H1 (cell line): ENCODE measurements around the gene DHRS12. TPM values are rescaled to one million over a fixed set of nuclear protein-coding genes. Genes with fewer than 3 reads are reported as not detected.

ENCODE experiments used
- CHD7 ChIP-seq: fragments of 300-600 bp; sonication (generic); IDR thresholded peaks from 2 replicates; pipeline ENCODE4 v1.7.1; 2012; ENCODE audit warnings: low read length, moderate library complexity, mild to moderate bottlenecking, inconsistent platforms; ENCODE audit not compliant: insufficient replicate concordance
- CTBP2 ChIP-seq: IDR thresholded peaks from 2 replicates; pipeline ENCODE4 v1.7.0; 2011; ENCODE audit warnings: borderline replicate concordance, mild to moderate bottlenecking, moderate library complexity, mixed read lengths, low read length; ENCODE audit not compliant: insufficient read depth, insufficient read length
- TAF7 ChIP-seq: optimal IDR thresholded peaks from 2 replicates; pipeline ENCODE3; 2011; ENCODE audit warnings: low read depth, mild to moderate bottlenecking, inconsistent platforms, low read length, moderate library complexity, borderline replicate concordance
- YY1 ChIP-seq: IDR thresholded peaks from 2 replicates; pipeline ENCODE4 v1.6.1; 2011; ENCODE audit warnings: low read depth, mild to moderate bottlenecking, low read length
- ZNF274 ChIP-seq: IDR thresholded peaks from 2 replicates; pipeline ENCODE4 v1.7.0; 2012; ENCODE audit warnings: low read length, borderline replicate concordance; ENCODE audit errors: extremely low read depth
- polyA plus RNA-seq, 7 experiments: library from polyadenylated mRNA; depleted of rRNA in 3 of 7; stranded (reverse) in 5 of 7; unstranded in 2 of 7; fragments of >200 nt in 5 of 7; fragments of 200-250 nt in 2 of 7; gene quantifications; 1 replicate in 5 of 7; 2 replicates in 1 of 7; 4 replicates in 1 of 7; pipeline versions ENCODE4 v1.2.1 to v1.2.3, GENCODE V29; 2011 to 2013; ENCODE audit warnings: missing spikeins in 2 of 7, mixed read lengths in 2 of 7
- total RNA-seq: library from RNA; stranded (reverse); fragmentation: NEBNext Ultra II Directional; extraction: Animal tissue kit (Norgen Biotek cat#: 25700); gene quantifications from 2 replicates; pipeline ENCODE4 v1.2.1, GENCODE V29; 2021

Gene DHRS12
- total and polyA plus RNA-seq, 2 of the 8 experiments (the other 6 are each of a cell fraction or from before 2014, with no cell fraction given): 8.7 TPM

GRCh38 chr13:51778392-51778791 lies 25.6 kb downstream of the DHRS12 start (continued):
- TF ChIP-seq CHD7 (no peak), ZNF274 (no peak), TAF7 (no peak), CTBP2 (no peak), YY1 (no peak)
- TF ChIP-seq, all 59 proteins: peak for 0
